SJCRH30 (cell line): ENCODE data around the gene KRT20. TPM values are rescaled to one million over a fixed set of nuclear protein-coding genes. Genes with fewer than 3 reads are reported as not detected.

Experiments used
- DNase-seq, 2 experiments: peaks; one replicate each; pipeline ENCODE4 v3.0.0-alpha.2; 2015 to 2020
- H3K27ac ChIP-seq: fragments of 250-450 bp; sonication (Bioruptor Pico); 2 replicates; pipeline ENCODE4 v1.5.1; 2020; ENCODE audit warnings: mild to moderate bottlenecking, moderate library complexity
- H3K27me3 ChIP-seq: fragments of 250-450 bp; sonication (Bioruptor Pico); 2 replicates; pipeline ENCODE4 v1.5.1; 2020; ENCODE audit warnings: mild to moderate bottlenecking, moderate library complexity
- H3K36me3 ChIP-seq: fragments of 250-450 bp; sonication (Bioruptor Pico); 2 replicates; pipeline ENCODE4 v1.5.1; 2020; ENCODE audit warnings: mild to moderate bottlenecking, moderate library complexity
- H3K4me1 ChIP-seq: fragments of 250-450 bp; sonication (Bioruptor Pico); 2 replicates; pipeline ENCODE4 v1.5.1; 2020; ENCODE audit warnings: mild to moderate bottlenecking, moderate library complexity
- H3K4me3 ChIP-seq: fragments of 250-450 bp; sonication (Bioruptor Pico); 2 replicates; pipeline ENCODE4 v1.5.1; 2020; ENCODE audit warnings: mild to moderate bottlenecking, moderate library complexity
- H3K9me3 ChIP-seq: fragments of 250-450 bp; sonication (Bioruptor Pico); replicated peaks from 2 replicates; pipeline ENCODE4 v1.5.1; 2020; ENCODE audit warnings: mild to moderate bottlenecking, moderate library complexity
- total RNA-seq: library from RNA; depleted of rRNA; stranded (reverse); fragments of >200 nt; shearing (Covaris generic); gene quantifications from 2 replicates; pipeline ENCODE4 v1.2.3, GENCODE V29; 2014

KRT20 gene
- total RNA-seq, 1 experiment from 2014 or later, result 0.08 TPM

GRCh38 chr17:40909351-40909750 is 24.3 kb upstream of the KRT20 start:
- no peaks in the 10 kb centered on the region for H3K9me3 ChIP-seq
- no peaks in the 10 kb centered on the region for H3K36me3 ChIP-seq
- no peak overlapping the region for H3K27ac ChIP-seq
- no peak overlapping the region for H3K4me3 ChIP-seq
- H3K27me3 ChIP-seq, result no peaks in the 10 kb centered on the region
- H3K4me1 ChIP-seq, result peaks cover 15% of the 10 kb centered on the region
- DNase-seq, result peak; percentile 87 to 94

GRCh38 chr17:40906613-40907012 is 21.6 kb upstream of the KRT20 start:
- Histone ChIP-seq H3K9me3 (no peaks in the 10 kb centered on the region), H3K4me1 (peaks cover 15% of the 10 kb centered on the region), H3K36me3 (no peaks in the 10 kb centered on the region), H3K27ac (no peak overlapping the region), H3K27me3 (no peaks in the 10 kb centered on the region), H3K4me3 (no peak overlapping the region)
- no peak for DNase-seq

DNA sequence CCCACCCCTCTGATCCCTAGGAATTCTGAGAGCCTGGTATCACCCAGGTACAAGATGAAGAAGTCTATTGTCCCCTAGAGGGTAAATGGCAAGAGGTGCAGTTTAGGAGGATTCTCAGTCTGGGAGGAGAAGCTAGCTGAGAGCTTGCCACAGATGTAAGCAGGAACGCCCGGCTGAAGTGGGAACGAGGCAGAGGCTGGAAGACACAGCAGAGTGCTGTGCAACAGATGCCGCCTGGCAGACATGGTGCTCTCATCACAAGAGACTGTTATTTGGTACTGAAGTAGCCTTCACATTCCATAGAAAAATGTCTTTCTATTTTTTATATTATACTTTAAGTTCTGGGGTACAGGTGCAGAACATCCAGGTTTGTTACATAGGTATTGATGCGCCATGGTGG is 20.3 kb upstream of the KRT20 start:
- no peaks in the 10 kb centered on the region for H3K36me3 ChIP-seq
- H3K4me3 ChIP-seq, result no peak overlapping the region
- no peak overlapping the region for H3K27ac ChIP-seq
- H3K27me3 ChIP-seq, result no peaks in the 10 kb centered on the region
- H3K9me3 ChIP-seq, result no peaks in the 10 kb centered on the region
- DNase-seq, result no peak
- H3K4me1 ChIP-seq, result peaks cover 10% of the 10 kb centered on the region

DNA sequence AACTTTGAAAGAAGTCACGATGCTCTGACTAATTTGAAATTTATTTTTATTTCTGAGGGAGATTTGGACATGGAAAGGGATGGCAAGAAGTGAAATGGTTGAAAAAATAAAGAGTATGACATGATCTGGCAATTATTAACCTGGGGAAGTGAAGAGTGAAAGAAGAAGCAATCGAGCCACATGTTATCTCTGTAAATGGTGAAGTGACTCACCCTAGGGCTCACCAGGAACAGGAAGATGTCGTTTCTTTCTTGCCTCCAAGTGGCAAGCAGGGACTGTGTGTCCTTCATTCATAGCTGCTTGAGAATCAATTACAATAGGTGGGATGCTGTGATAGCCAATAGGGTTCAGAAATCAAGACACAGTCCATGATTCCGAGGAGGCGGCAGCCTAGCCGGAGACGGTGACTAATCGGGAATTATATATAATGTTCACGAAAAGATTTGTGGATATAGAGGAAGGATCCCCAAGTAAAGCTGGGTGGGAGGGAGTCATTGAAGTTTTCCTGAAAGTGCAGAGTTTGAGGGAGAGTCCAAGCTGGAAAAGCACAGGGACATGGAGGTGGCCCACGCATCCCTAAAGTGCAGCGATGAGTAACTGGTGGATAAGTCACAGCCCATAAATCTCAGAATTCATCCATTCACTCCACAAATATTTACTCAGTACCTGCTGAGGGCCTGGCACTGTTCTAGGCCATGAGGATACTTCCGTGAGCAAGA is 18.2 kb upstream of the KRT20 start:
- H3K27me3 ChIP-seq, result no peaks in the 10 kb centered on the region
- no peaks in the 10 kb centered on the region for H3K4me1 ChIP-seq
- no peak for DNase-seq
- no peak overlapping the region for H3K27ac ChIP-seq
- no peaks in the 10 kb centered on the region for H3K9me3 ChIP-seq
- no peak overlapping the region for H3K4me3 ChIP-seq
- H3K36me3 ChIP-seq, result no peaks in the 10 kb centered on the region

DNA sequence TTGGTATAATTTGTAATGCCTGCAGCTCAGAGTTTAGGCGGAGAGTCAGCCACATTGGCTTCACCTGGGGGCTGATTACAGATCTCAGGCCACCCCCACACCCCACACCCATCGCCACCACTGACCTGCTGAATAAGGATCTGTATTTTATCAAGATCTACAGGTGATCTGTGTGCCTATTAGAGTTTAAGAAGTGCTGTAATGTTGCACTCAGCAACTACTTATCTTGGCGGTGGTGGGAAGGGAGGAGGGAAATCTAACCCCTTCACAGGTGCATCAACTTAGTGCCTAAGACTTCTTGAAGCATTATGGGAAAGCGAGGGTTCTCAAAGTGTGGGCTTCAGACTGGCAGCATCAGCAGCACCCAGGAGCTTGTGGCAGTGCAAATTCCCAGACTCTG is 17.5 kb upstream of the KRT20 start:
- Histone ChIP-seq H3K27me3 (no peaks in the 10 kb centered on the region), H3K4me3 (no peak overlapping the region), H3K36me3 (no peaks in the 10 kb centered on the region), H3K27ac (no peak overlapping the region), H3K4me1 (no peaks in the 10 kb centered on the region), H3K9me3 (no peaks in the 10 kb centered on the region)
- DNase-seq, result no peak

DNA sequence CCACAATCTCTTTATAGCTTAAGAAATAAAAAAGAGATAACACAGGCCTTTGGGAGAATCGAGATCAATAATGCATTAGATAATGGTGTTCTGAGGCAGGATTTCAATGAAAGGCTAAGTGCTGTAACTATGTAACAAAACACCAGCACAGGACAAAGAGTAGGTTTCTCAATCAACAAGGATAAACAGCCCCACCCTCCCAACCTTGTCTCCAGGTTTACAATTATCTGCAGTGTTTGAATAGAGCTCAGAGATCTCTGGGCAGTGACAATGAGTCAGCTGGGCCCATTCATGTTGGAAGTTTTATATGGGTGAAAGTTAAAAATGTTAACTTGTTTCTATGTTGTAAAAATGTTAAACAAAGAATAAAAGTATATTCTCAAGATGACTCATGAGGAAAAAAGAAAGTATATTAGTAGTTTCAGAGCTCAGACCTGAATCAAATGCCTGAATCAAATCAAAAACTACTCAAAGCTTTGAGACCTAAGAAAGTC is 17.0 kb upstream of the KRT20 start:
- Histone ChIP-seq H3K36me3 (no peaks in the 10 kb centered on the region), H3K27me3 (no peaks in the 10 kb centered on the region), H3K9me3 (no peaks in the 10 kb centered on the region), H3K4me1 (no peaks in the 10 kb centered on the region), H3K27ac (no peak overlapping the region), H3K4me3 (no peak overlapping the region)
- DNase-seq, result no peak

DNA sequence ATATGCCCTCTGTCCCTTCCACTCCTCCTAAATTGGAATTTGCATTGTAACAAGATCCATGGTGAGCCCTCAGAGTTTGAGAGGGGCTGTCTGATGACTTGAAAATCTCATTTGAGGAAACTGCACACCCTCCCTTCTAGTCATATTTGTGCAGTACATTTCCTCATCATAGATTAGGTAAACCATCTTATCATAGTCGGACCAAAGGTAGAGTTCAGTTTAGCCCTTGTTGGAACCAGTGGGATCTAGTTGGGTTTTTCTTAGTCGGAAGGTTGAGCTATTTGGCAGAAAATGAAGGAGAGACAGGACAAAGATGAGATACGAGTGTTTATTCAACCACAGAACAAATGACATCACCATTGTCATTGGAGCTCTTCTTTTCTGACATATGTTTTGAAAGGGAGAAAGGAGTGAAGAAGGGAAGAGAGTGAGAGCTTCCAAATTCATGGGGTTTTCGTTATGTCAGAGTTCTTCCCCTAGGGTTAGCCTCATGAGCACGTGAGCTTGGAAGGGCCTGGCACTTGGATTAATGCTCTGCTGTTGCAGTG is 15.8 kb upstream of the KRT20 start:
- no peak overlapping the region for H3K27ac ChIP-seq
- DNase-seq, result no peak
- no peaks in the 10 kb centered on the region for H3K36me3 ChIP-seq
- no peaks in the 10 kb centered on the region for H3K27me3 ChIP-seq
- H3K4me3 ChIP-seq, result no peak overlapping the region
- H3K9me3 ChIP-seq, result no peaks in the 10 kb centered on the region
- no peaks in the 10 kb centered on the region for H3K4me1 ChIP-seq

GRCh38 chr17:40896916-40897455 is 11.9 kb upstream of the KRT20 start:
- Histone ChIP-seq H3K4me1 (no peaks in the 10 kb centered on the region), H3K9me3 (no peaks in the 10 kb centered on the region), H3K36me3 (no peaks in the 10 kb centered on the region), H3K27me3 (no peaks in the 10 kb centered on the region), H3K27ac (no peak overlapping the region), H3K4me3 (no peak overlapping the region)
- DNase-seq, result no peak

DNA sequence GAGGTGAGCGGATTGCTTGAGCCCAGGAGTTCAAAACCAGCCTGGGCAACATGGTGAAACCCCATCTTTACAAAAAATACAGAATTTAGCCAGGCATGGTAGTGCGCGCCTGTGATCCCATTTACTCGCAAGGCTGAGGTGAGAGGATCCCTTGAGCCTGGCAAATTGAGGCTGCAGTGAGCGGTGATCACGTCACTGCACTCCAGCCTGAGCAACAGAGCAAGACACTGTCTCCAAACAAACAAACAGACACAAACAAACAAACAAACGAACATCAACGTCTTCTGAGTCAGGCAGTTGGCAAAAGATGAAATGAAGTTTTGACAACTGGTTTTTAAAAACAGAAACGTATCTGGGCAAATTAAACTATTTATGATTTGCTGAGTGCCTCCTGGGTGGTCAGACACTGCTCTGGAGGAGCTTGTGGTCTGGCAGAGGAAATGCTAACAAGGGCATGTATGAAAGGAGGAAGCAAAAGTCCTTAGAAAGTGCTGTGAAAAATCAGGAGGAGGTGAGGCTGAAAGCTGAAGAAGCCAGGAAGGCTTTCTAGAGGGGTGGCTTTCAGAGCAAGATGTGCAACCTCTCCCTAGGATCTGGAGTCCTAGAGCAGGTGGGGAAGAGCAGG is 10.2 kb upstream of the KRT20 start:
- Histone ChIP-seq H3K4me3 (no peak overlapping the region), H3K27me3 (no peaks in the 10 kb centered on the region), H3K9me3 (no peaks in the 10 kb centered on the region), H3K27ac (no peak overlapping the region), H3K36me3 (no peaks in the 10 kb centered on the region), H3K4me1 (no peaks in the 10 kb centered on the region)
- no peak for DNase-seq

DNA sequence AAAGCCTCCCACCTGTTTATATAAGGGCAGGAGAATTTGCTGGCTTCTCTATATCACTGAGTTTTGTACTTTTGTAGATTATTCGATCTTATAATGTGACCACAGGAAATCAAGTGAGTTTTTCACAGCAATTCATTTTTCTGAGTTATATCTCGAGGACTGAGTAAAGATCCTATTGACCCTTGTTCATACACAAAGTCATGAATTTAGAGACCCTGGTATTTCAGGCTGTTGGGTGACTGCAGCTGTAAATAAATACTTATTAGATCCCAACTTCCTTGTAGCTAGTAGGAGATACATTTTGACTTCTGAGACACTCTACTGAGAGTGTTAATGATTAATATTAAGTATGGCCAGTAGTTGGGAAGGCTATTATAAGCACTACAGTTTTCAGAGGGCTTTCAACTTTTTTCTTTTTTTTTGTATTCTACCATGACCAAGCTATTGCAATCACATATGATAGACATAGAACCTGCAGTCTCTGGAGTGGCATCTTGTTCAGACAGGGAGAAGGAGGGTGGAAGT is 3.2 kb upstream of the KRT20 start:
- Histone ChIP-seq H3K27me3 (no peaks in the 10 kb centered on the region), H3K4me3 (no peak overlapping the region), H3K9me3 (no peaks in the 10 kb centered on the region), H3K36me3 (no peaks in the 10 kb centered on the region), H3K27ac (no peak overlapping the region), H3K4me1 (peaks cover 2% of the 10 kb centered on the region; the same call in 1 of the 2 replicates)
- DNase-seq, result no peak

- H3K9me3 ChIP-seq, result no peaks in the 10 kb centered on the region
- no peak overlapping the region for H3K4me3 ChIP-seq
- H3K27ac ChIP-seq, result no peak overlapping the region
- no peaks in the 10 kb centered on the region for H3K27me3 ChIP-seq
- DNase-seq, result peak; percentile 61 to 67
- H3K4me1 ChIP-seq, result peaks cover 2% of the 10 kb centered on the region; the same call in 1 of the 2 replicates
- H3K36me3 ChIP-seq, result no peaks in the 10 kb centered on the region
Observed at GRCh38 chr17:40886090-40886489, 1.0 kb upstream of the KRT20 start.

GRCh38 chr17:40883626-40884334 is 1.3 kb downstream of the KRT20 start:
- Histone ChIP-seq H3K4me1 (peaks cover 11% of the 10 kb centered on the region), H3K4me3 (no peak overlapping the region), H3K27me3 (no peaks in the 10 kb centered on the region), H3K9me3 (no peaks in the 10 kb centered on the region), H3K27ac (no peak overlapping the region), H3K36me3 (no peaks in the 10 kb centered on the region)
- DNase-seq, result no peak

GRCh38 chr17:40883031-40883430 is 2.0 kb downstream of the KRT20 start:
- Histone ChIP-seq H3K27me3 (no peaks in the 10 kb centered on the region), H3K27ac (no peak overlapping the region), H3K36me3 (no peaks in the 10 kb centered on the region), H3K4me1 (peaks cover 12% of the 10 kb centered on the region), H3K9me3 (no peaks in the 10 kb centered on the region), H3K4me3 (no peak overlapping the region)
- no peak for DNase-seq

GRCh38 chr17:40879026-40879425 is 6.0 kb downstream of the KRT20 start:
- Histone ChIP-seq H3K27ac (peak overlapping the region; percentile 47), H3K36me3 (no peaks in the 10 kb centered on the region), H3K4me1 (peaks cover 10% of the 10 kb centered on the region), H3K9me3 (no peaks in the 10 kb centered on the region), H3K4me3 (no peak overlapping the region), H3K27me3 (no peaks in the 10 kb centered on the region)
- peak; percentile 56 to 65 for DNase-seq
